B cell (primary cell): ENCODE measurements around the gene MSMB. TPM values are rescaled to one million over a fixed set of nuclear protein-coding genes. Genes with fewer than 3 reads are reported as not detected.

Source experiments
- ATAC-seq: fragments of 200-7000 bp; cut with Tn5 transposase; one replicate; pipeline ENCODE4 v1.10.0; 2021; ENCODE audit warnings: low read depth, mild to moderate bottlenecking, moderate number of reproducible peaks, moderate library complexity
- CTCF ChIA-PET: fragments of 350-600 bp; sonication (Branson Sonifier 250); formaldehyde crosslinking; loops from one replicate; lab custom pipeline; 2021; ENCODE audit warnings: antibody characterized with exemption, inconsistent platforms; lab: Charles Lee
- POLR2A ChIA-PET: fragments of 350-600 bp; sonication (Branson Sonifier 250); formaldehyde crosslinking; loops from one replicate; lab custom pipeline; 2021; ENCODE audit warnings: antibody characterized with exemption; lab: Charles Lee
- DNase-seq: peaks from one replicate; pipeline ENCODE4 v3.0.0; 2013
- H2AFZ ChIP-seq: 2 replicates; pipeline ENCODE4 v1.6.1; 2012; ENCODE audit warnings: mild to moderate bottlenecking, low read depth, low read length; ENCODE audit not compliant: insufficient read depth, poor library complexity, severe bottlenecking
- H3K27ac ChIP-seq, 2 donors: 1 replicate in 1 of 2; 2 replicates in 1 of 2; pipeline ENCODE4 v1.5.1; 2012 to 2013; ENCODE audit warnings: low read length in 2 of 2, mild to moderate bottlenecking in 2 of 2, moderate library complexity in 1 of 2
- H3K27me3 ChIP-seq, 4 experiments: fragments of 200-600 bp in 1 of 4; sonication (generic) in 1 of 4; replicated peaks in 1 of 4; 1 replicate in 2 of 4; 2 replicates in 2 of 4; pipeline versions ENCODE4 v1.6.1 to v1.7.0; 2013 to 2016; ENCODE audit warnings: low read length in 3 of 4, mild to moderate bottlenecking in 2 of 4, mixed read lengths in 1 of 4, moderate library complexity in 1 of 4; ENCODE audit not compliant: insufficient read depth in 4 of 4, control insufficient read depth in 3 of 4; ENCODE audit errors: control extremely low read depth in 1 of 4
- H3K36me3 ChIP-seq, 2 experiments: replicated peaks in 1 of 2; 1 replicate in 1 of 2; 2 replicates in 1 of 2; pipeline versions ENCODE4 v1.6.1 to v1.7.1; 2013; ENCODE audit warnings: low read length in 1 of 2; ENCODE audit not compliant: insufficient read depth in 2 of 2, control insufficient read depth in 1 of 2; ENCODE audit errors: control extremely low read depth in 1 of 2, extremely low read depth in 1 of 2
- H3K4me1 ChIP-seq, 2 donors: fragments of 200-600 bp in 1 of 2; sonication (generic) in 1 of 2; 1 replicate in 1 of 2; 2 replicates in 1 of 2; pipeline versions ENCODE4 v1.5.1 to v1.6.1; 2013 to 2017; ENCODE audit warnings: low read length in 2 of 2; ENCODE audit not compliant: control insufficient read depth in 2 of 2, insufficient read depth in 2 of 2
- H3K4me2 ChIP-seq: replicated peaks from 2 replicates; pipeline ENCODE3; 2012; ENCODE audit warnings: mild to moderate bottlenecking, low read depth, low read length; ENCODE audit not compliant: poor library complexity, severe bottlenecking
- H3K4me3 ChIP-seq, 5 experiments: fragments of 200-600 bp in 1 of 5; sonication (generic) in 1 of 5; 1 replicate in 3 of 5; 2 replicates in 2 of 5; pipeline versions ENCODE4 v1.5.1 to v1.7.0; 2011 to 2016; ENCODE audit warnings: low read length in 4 of 5, mild to moderate bottlenecking in 4 of 5, low read depth in 2 of 5, control low read depth in 1 of 5, moderate library complexity in 1 of 5; ENCODE audit not compliant: insufficient read depth in 1 of 5; ENCODE audit errors: control extremely low read depth in 1 of 5, extremely low read depth in 1 of 5
- H3K79me2 ChIP-seq: fragments of 200-600 bp; sonication (generic); one replicate; pipeline ENCODE4 v1.6.0; 2016; ENCODE audit warnings: low read length; ENCODE audit not compliant: control insufficient read depth, insufficient read depth
- H3K9ac ChIP-seq: fragments of 200-600 bp; sonication (generic); 2 replicates; pipeline ENCODE4 v1.6.1; 2017; ENCODE audit warnings: mild to moderate bottlenecking, low read length, moderate library complexity
- H3K9me3 ChIP-seq, 3 donors: one replicate each; pipeline versions ENCODE4 v1.6.1 to v1.7.1; 2013; ENCODE audit warnings: low read length in 2 of 3; ENCODE audit not compliant: control insufficient read depth in 2 of 3, insufficient read depth in 1 of 3; ENCODE audit errors: control extremely low read depth in 1 of 3
- H4K20me1 ChIP-seq: 2 replicates; pipeline ENCODE4 v1.6.0; 2012; ENCODE audit warnings: mild to moderate bottlenecking, low read length; ENCODE audit not compliant: insufficient read depth, control insufficient read depth, poor library complexity, severe bottlenecking
- H3K27ac Mint-ChIP-seq: one replicate; pipeline ENCODE4 v1.8.0; 2021; ENCODE audit warnings: mixed read lengths
- H3K27me3 Mint-ChIP-seq: one replicate; pipeline ENCODE4 v1.8.0; 2021; ENCODE audit warnings: mixed read lengths
- H3K4me1 Mint-ChIP-seq: one replicate; pipeline ENCODE4 v1.8.0; 2021; ENCODE audit warnings: mixed read lengths
- H3K4me3 Mint-ChIP-seq: one replicate; pipeline ENCODE4 v1.8.0; 2021; ENCODE audit warnings: mixed read lengths
- H3K9me3 Mint-ChIP-seq: one replicate; pipeline ENCODE4 v1.8.0; 2022; ENCODE audit warnings: mixed read lengths; ENCODE audit not compliant: insufficient read depth
- EZH2 ChIP-seq: IDR thresholded peaks from 2 replicates; pipeline ENCODE4 v1.6.1; 2012; ENCODE audit warnings: borderline replicate concordance, low read depth, mild to moderate bottlenecking, moderate library complexity, low read length; ENCODE audit not compliant: insufficient read depth, poor library complexity, severe bottlenecking
- WGBS: methylation state at CpG from one replicate; pipeline ENCODE4 v1.1.5; 2013; ENCODE audit warnings: missing lambda C conversion rate; ENCODE audit not compliant: insufficient coverage; 5-methylcytosine and 5-hydroxymethylcytosine counted together
- intact Hi-C: fragments of 100-400 bp; cut with micrococcal nuclease; formaldehyde crosslinking; loops from one replicate; pipeline ENCODE4 v1.10.0; 2022
- polyA plus RNA-seq: library from polyadenylated mRNA; depleted of rRNA; stranded (reverse); fragments of >200 nt; gene quantifications from 2 replicates; pipeline ENCODE4 v1.2.3, GENCODE V29; 2012
- total RNA-seq, 2 donors: library from RNA; stranded (reverse); fragments of 120-200 nt in 1 of 2; gene quantifications; 1 replicate in 1 of 2; 2 replicates in 1 of 2; pipeline versions ENCODE4 v1.2.3 to v1.2.4, GENCODE V29; 2013 to 2022
- TF ChIP-seq, protein P1 (sequence below): fragments of 200-600 bp; IDR thresholded peaks from one replicate; pipeline ENCODE4 v1.8.0; 2022; ENCODE audit warnings: antibody characterized with exemption, mild to moderate bottlenecking

Gene MSMB
- total and polyA plus RNA-seq, 2 donors (not counting 1 experiment from before 2014, with no cell fraction given): not detected

GRCh38 chr10:46030091-46030937, 15.8 kb downstream of the MSMB start, which contains the start of gene NCOA4:
NCOA4 (minus strand) TSS chr10:46030623; CDS start chr10:46016680, 13,943 bp downstream.
- H3K9me3 Mint-ChIP-seq: no peaks in the 10 kb centered on the region
- TF ChIP-seq, protein P1, sequence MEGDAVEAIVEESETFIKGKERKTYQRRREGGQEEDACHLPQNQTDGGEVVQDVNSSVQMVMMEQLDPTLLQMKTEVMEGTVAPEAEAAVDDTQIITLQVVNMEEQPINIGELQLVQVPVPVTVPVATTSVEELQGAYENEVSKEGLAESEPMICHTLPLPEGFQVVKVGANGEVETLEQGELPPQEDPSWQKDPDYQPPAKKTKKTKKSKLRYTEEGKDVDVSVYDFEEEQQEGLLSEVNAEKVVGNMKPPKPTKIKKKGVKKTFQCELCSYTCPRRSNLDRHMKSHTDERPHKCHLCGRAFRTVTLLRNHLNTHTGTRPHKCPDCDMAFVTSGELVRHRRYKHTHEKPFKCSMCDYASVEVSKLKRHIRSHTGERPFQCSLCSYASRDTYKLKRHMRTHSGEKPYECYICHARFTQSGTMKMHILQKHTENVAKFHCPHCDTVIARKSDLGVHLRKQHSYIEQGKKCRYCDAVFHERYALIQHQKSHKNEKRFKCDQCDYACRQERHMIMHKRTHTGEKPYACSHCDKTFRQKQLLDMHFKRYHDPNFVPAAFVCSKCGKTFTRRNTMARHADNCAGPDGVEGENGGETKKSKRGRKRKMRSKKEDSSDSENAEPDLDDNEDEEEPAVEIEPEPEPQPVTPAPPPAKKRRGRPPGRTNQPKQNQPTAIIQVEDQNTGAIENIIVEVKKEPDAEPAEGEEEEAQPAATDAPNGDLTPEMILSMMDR: peak; percentile 78
- TF ChIP-seq EZH2: no peak
- Histone ChIP-seq H4K20me1 (peaks cover 50% of the 10 kb centered on the region), H3K27me3 (no peaks in the 10 kb centered on the region), H3K4me2 (peak within 1 kb of the TSS; percentile 88), H3K4me3 (peak within 1 kb of the TSS; percentile 57 to 97 (median 96)), H3K4me1 (peaks cover 26 to 38% of the 10 kb centered on the region in 2 donors), H3K27ac (peak within 1 kb of the TSS; percentile 80 to 97), H3K36me3 (peaks cover 0 to 15% of the 10 kb centered on the region in 2 experiments), H3K9me3 (no peaks in the 10 kb centered on the region), H3K79me2 (peaks cover 51% of the 10 kb centered on the region), H3K9ac (peak within 1 kb of the TSS; percentile 96), H2AFZ (peak within 1 kb of the TSS; percentile 81)
- DNase-seq (peak; percentile 97), ATAC-seq (peak; percentile 98)
- ChIA-PET POLR2A (interaction anchor here (0.7 kb wide), 1 partner anchor 17 kb away, joined by 9 read pairs; no protein-coding TSS in a partner anchor), CTCF (interaction anchor here (1.2 to 3.2 kb wide), 5 partner anchors 10 to 795 kb away, joined by 3 to 20 read pairs (median 6); no protein-coding TSS in a partner anchor)
- H3K27me3 Mint-ChIP-seq: peaks cover 4% of the 10 kb centered on the region
- peak within 1 kb of the TSS; percentile 95 for H3K4me3 Mint-ChIP-seq
- intact Hi-C loops: loop anchor here (1.0 to 5.0 kb wide), 6 partner anchors 58 to 780 kb away; partner anchors contain the start of gene TIMM23
- peaks cover 44% of the 10 kb centered on the region for H3K4me1 Mint-ChIP-seq
- peak within 1 kb of the TSS; percentile 91 for H3K27ac Mint-ChIP-seq
- 2% methylated on average over 53 of the region's 59 CpGs for whole genome bisulfite sequencing
